Endothelial cell of umbilical vein (primary cell): ENCODE measurements around the gene KCNS3. TPM values are rescaled to one million over a fixed set of nuclear protein-coding genes. Genes with fewer than 3 reads are reported as not detected.

Experiments used
- BruUV-seq: library from RNA; stranded (reverse); fragments of 400-500 nt; replicated peaks from 2 replicates; lab custom pipeline; 2021; lab: Mats Ljungman, UMichigan
- CTCF ChIA-PET: fragments of 300-600, 350-600 bp; sonication (Branson Sonifier 250); formaldehyde crosslinking; loops from one replicate; lab custom pipeline; 2021; ENCODE audit warnings: antibody characterized with exemption, inconsistent platforms; lab: Charles Lee
- POLR2A ChIA-PET: fragments of 300-600, 350-600 bp; sonication (Branson Sonifier 250); formaldehyde crosslinking; loops from one replicate; lab custom pipeline; 2021; ENCODE audit warnings: antibody characterized with exemption, inconsistent platforms; lab: Charles Lee
- DNase-seq: peaks from one replicate; pipeline ENCODE4 v3.0.0-alpha.2; 2011; ENCODE audit warnings: low read depth, low spot score
- FAIRE-seq: peaks from 2 replicates; lab custom pipeline; 2011; peaks lifted over from hg19 to GRCh38; lab: Jason Lieb, UNC
- H2AFZ ChIP-seq: 2 replicates; pipeline ENCODE4 v1.6.0; 2012; ENCODE audit warnings: low read depth, low read length, control low read depth, inconsistent platforms
- H3K27ac ChIP-seq: 2 replicates; pipeline ENCODE4 v1.5.1; 2011; ENCODE audit warnings: low read depth, mild to moderate bottlenecking, control low read depth, low read length, moderate library complexity; ENCODE audit not compliant: insufficient read depth
- H3K27me3 ChIP-seq, 2 experiments: 2 replicates each; pipeline versions ENCODE4 v1.6.0 to v1.6.1; 2011; ENCODE audit warnings: low read length in 2 of 2, mixed read lengths in 1 of 2; ENCODE audit not compliant: control insufficient read depth in 2 of 2, insufficient read depth in 2 of 2
- H3K36me3 ChIP-seq, 2 experiments: 2 replicates in 1 of 2; 3 replicates in 1 of 2; pipeline ENCODE4 v1.5.1; 2011; ENCODE audit warnings: low read length in 2 of 2, mild to moderate bottlenecking in 1 of 2, moderate library complexity in 1 of 2; ENCODE audit not compliant: control insufficient read depth in 2 of 2, insufficient read depth in 2 of 2; ENCODE audit errors: extremely low read depth in 1 of 2
- H3K4me1 ChIP-seq: 3 replicates; pipeline ENCODE4 v1.5.1; 2011; ENCODE audit warnings: mild to moderate bottlenecking, low read length; ENCODE audit not compliant: control insufficient read depth, insufficient read depth; ENCODE audit errors: extremely low read depth
- H3K4me2 ChIP-seq: 2 replicates; pipeline ENCODE4 v1.6.1; 2011; ENCODE audit warnings: low read length, control low read depth, mixed read lengths; ENCODE audit not compliant: insufficient read depth
- H3K4me3 ChIP-seq, 3 experiments: fragments of 200-600 bp in 1 of 3; sonication (generic), shearing (Covaris generic) in 1 of 3; replicated peaks in 1 of 3; 2 replicates each; pipeline ENCODE4 v1.5.1; 2011 to 2016; ENCODE audit warnings: control low read depth in 3 of 3, low read length in 3 of 3, mild to moderate bottlenecking in 2 of 3, inconsistent platforms in 1 of 3, low read depth in 1 of 3, moderate library complexity in 1 of 3; ENCODE audit not compliant: insufficient read depth in 1 of 3
- H3K79me2 ChIP-seq: 2 replicates; pipeline ENCODE4 v1.6.0; 2012; ENCODE audit warnings: low read length, inconsistent platforms; ENCODE audit not compliant: control insufficient read depth, insufficient read depth
- H3K9ac ChIP-seq: replicated peaks from 2 replicates; pipeline ENCODE3; 2011; ENCODE audit warnings: low read length, control low read depth; ENCODE audit not compliant: insufficient read depth; ENCODE audit errors: extremely low read depth
- H3K9me1 ChIP-seq: replicated peaks from 3 replicates; pipeline ENCODE4 v1.6.0; 2011; ENCODE audit warnings: mild to moderate bottlenecking, low read length; ENCODE audit not compliant: control insufficient read depth, insufficient read depth; ENCODE audit errors: extremely low read depth
- H3K9me3 ChIP-seq: replicated peaks from 2 replicates; pipeline ENCODE4 v1.5.1; 2012; ENCODE audit warnings: low read length, inconsistent platforms; ENCODE audit not compliant: control insufficient read depth, insufficient read depth
- H4K20me1 ChIP-seq: replicated peaks from 2 replicates; pipeline ENCODE3; 2011; ENCODE audit warnings: mild to moderate bottlenecking, low read length; ENCODE audit not compliant: control insufficient read depth, insufficient read depth; ENCODE audit errors: extremely low read depth
- EZH2 ChIP-seq: IDR thresholded peaks from 2 replicates; pipeline ENCODE4 v1.6.1; 2012; ENCODE audit warnings: borderline replicate concordance, low read depth, mild to moderate bottlenecking, moderate library complexity, low read length, inconsistent platforms; ENCODE audit not compliant: severe bottlenecking
- FOS ChIP-seq: IDR thresholded peaks from 2 replicates; pipeline ENCODE4 v1.6.1; 2011; ENCODE audit warnings: mild to moderate bottlenecking, low read length, moderate library complexity, borderline replicate concordance; ENCODE audit not compliant: insufficient read depth
- GATA2 ChIP-seq: IDR thresholded peaks from 2 replicates; pipeline ENCODE4 v1.7.0; 2011; ENCODE audit warnings: low read depth, mild to moderate bottlenecking, moderate library complexity, mixed read lengths, low read length; ENCODE audit not compliant: insufficient read length, insufficient read depth
- JUN ChIP-seq: IDR thresholded peaks from 2 replicates; pipeline ENCODE4 v1.6.1; 2011; ENCODE audit warnings: borderline replicate concordance, low read depth; ENCODE audit not compliant: insufficient read length, insufficient read depth
- MAX ChIP-seq: IDR thresholded peaks from 2 replicates; pipeline ENCODE4 v1.6.1; 2011; ENCODE audit not compliant: insufficient read depth, insufficient read length
- MYC ChIP-seq: IDR thresholded peaks from one replicate; pipeline ENCODE4 v1.6.1; 2011; ENCODE audit warnings: mild to moderate bottlenecking, low read depth, low read length
- POLR2A ChIP-seq: IDR thresholded peaks from 2 replicates; pipeline ENCODE4 v1.6.1; 2012; ENCODE audit warnings: low read depth, mild to moderate bottlenecking, control low read depth, low read length
- POLR2AphosphoS5 ChIP-seq: IDR thresholded peaks from 2 replicates; pipeline ENCODE4 v1.6.1; 2012; ENCODE audit warnings: low read depth, mild to moderate bottlenecking, control low read depth, low read length, moderate library complexity; ENCODE audit not compliant: insufficient read depth
- dilution Hi-C: fragments of 300-500 bp; cut with MboI; formaldehyde crosslinking; loops from one replicate; pipeline ENCODE4 v1.15.0; 2019; ENCODE audit warnings: low sequenced_read_pairs; ENCODE audit not compliant: extremely low pct_ligation_motif_present
- intact Hi-C: fragments of 100-400 bp; cut with micrococcal nuclease; formaldehyde crosslinking; loops from one replicate; pipeline ENCODE4 v1.10.0; 2022
- polyA plus RNA-seq, 4 experiments: library from polyadenylated mRNA; depleted of rRNA in 3 of 4; stranded (reverse) in 3 of 4; unstranded in 1 of 4; fragments of >200 nt; gene quantifications; 2 replicates each; pipeline versions ENCODE4 v1.2.1 to v1.2.3, GENCODE V29; 2011 to 2012; ENCODE audit warnings: missing spikeins in 1 of 4
- total RNA-seq: library from RNA; stranded (reverse); gene quantifications from 2 replicates; pipeline ENCODE4 v1.2.3, GENCODE V29; 2021
- TF ChIP-seq, protein P1 (sequence below), 2 donors: IDR thresholded peaks; 1 replicate in 1 of 2; 2 replicates in 1 of 2; pipeline ENCODE4 v1.5.1; 2011; ENCODE audit warnings: low read length in 2 of 2, mild to moderate bottlenecking in 2 of 2, moderate library complexity in 2 of 2, control low read depth in 1 of 2, inconsistent platforms in 1 of 2, low read depth in 1 of 2; ENCODE audit not compliant: insufficient read depth in 1 of 2; ENCODE audit errors: extremely low read depth in 1 of 2

The KCNS3 gene
- total and polyA plus RNA-seq, 2 donors (not counting 3 experiments of a cell fraction or from before 2014, with no cell fraction given), result 0.75 to 2.4 TPM

DNA sequence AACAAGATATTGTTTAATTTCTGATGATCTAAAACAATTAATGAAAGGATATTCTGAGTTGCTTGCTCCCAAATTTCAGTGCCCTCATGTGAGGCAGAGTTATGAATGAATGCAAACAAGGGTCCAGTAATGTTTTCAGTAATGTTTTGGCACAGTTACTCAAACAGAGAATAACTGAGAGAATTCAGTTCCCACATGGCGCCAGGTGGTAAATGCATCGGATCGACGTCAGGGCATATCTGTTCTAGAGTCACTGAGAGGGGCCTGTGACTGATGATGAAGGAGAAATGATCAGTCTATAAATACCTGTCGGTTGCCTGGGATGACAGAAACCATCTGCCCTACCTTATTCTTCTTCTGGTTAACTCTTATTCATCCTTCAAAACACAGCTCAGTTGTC lies 81.4 kb downstream of the KCNS3 start:
- POLR2A ChIA-PET, result no interaction called here
- no peak for TF ChIP-seq EZH2

DNA sequence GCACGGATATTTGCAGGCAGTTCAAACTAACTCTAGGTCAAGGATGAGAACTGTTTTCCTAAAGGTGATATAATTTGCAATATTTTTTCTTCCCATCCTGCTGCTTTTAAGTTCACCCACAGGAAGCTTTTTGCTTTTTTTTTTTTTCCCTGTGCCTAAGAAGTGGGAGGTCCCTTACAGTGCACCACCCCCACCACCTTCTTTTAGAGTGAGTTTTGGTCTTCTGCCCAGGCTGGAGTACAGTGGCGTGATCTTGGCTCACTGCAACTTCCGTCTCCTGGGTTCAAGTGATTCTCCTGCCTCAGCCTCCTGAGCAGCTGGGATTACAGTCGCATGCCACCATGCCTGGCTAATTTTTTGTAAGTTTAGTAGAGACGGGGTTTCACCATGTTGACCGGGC lies 82.5 kb downstream of the KCNS3 start:
- CTCF ChIA-PET, result no interaction called here

More for the DNA sequence above, 81.4 kb downstream of the KCNS3 start:
- no peak overlapping the region for H3K4me3 ChIP-seq
- no peak overlapping the region for H2AFZ ChIP-seq
- no peaks in the 10 kb centered on the region for H3K79me2 ChIP-seq
- no TSS peak for BruUV-seq
- no peaks in the 10 kb centered on the region for H3K36me3 ChIP-seq
- intact Hi-C loops (no loop called here), dilution Hi-C loops (no loop called here)
- H3K4me2 ChIP-seq, result no peak overlapping the region
- H3K9me1 ChIP-seq, result no peaks in the 10 kb centered on the region
- no peaks in the 10 kb centered on the region for H3K27me3 ChIP-seq
- no peaks in the 10 kb centered on the region for H4K20me1 ChIP-seq
- no peak for DNase-seq
- CTCF ChIA-PET, result no interaction called here
- H3K27ac ChIP-seq, result no peak overlapping the region
- no peaks in the 10 kb centered on the region for H3K9me3 ChIP-seq
- no peak for FAIRE-seq
- no peak overlapping the region for H3K9ac ChIP-seq
- H3K4me1 ChIP-seq, result no peaks in the 10 kb centered on the region

More for the DNA sequence above, 82.5 kb downstream of the KCNS3 start:
- FAIRE-seq (no peak), DNase-seq (no peak)
- Histone ChIP-seq H3K9ac (no peak overlapping the region), H3K36me3 (no peaks in the 10 kb centered on the region), H3K4me2 (no peak overlapping the region), H4K20me1 (no peaks in the 10 kb centered on the region), H3K9me3 (no peaks in the 10 kb centered on the region), H3K27me3 (no peaks in the 10 kb centered on the region), H3K4me1 (no peaks in the 10 kb centered on the region), H3K27ac (no peak overlapping the region), H3K9me1 (no peaks in the 10 kb centered on the region), H2AFZ (no peak overlapping the region), H3K79me2 (no peaks in the 10 kb centered on the region), H3K4me3 (no peak overlapping the region)
- intact Hi-C loops (no loop called here), dilution Hi-C loops (no loop called here)
- BruUV-seq, result no TSS peak
- TF ChIP-seq EZH2 (no peak), POLR2AphosphoS5 (no peak), MAX (no peak), MYC (no peak), POLR2A (no peak), FOS (no peak), JUN (no peak), GATA2 (no peak)
- TF ChIP-seq, protein P1, sequence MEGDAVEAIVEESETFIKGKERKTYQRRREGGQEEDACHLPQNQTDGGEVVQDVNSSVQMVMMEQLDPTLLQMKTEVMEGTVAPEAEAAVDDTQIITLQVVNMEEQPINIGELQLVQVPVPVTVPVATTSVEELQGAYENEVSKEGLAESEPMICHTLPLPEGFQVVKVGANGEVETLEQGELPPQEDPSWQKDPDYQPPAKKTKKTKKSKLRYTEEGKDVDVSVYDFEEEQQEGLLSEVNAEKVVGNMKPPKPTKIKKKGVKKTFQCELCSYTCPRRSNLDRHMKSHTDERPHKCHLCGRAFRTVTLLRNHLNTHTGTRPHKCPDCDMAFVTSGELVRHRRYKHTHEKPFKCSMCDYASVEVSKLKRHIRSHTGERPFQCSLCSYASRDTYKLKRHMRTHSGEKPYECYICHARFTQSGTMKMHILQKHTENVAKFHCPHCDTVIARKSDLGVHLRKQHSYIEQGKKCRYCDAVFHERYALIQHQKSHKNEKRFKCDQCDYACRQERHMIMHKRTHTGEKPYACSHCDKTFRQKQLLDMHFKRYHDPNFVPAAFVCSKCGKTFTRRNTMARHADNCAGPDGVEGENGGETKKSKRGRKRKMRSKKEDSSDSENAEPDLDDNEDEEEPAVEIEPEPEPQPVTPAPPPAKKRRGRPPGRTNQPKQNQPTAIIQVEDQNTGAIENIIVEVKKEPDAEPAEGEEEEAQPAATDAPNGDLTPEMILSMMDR (IDR thresholded peaks at IDR 0.05; ENCODE audit: extremely low read depth in 1 of 2, insufficient read depth in 1 of 2, low read depth in 1 of 2, low read length in 2 of 2), result no peak
- POLR2A ChIA-PET, result no interaction called here
